Measurements from ENCODE around the gene PHACTR3.

Gene PHACTR3

GRCh38 chr20:59652381-59652780 is 48.0 kb downstream of the PHACTR3 start:
- no peak for DNase-seq

- DNase-seq: no peak
Measured at GRCh38 chr20:59656417-59656816, 52.1 kb downstream of the PHACTR3 start.

DNA sequence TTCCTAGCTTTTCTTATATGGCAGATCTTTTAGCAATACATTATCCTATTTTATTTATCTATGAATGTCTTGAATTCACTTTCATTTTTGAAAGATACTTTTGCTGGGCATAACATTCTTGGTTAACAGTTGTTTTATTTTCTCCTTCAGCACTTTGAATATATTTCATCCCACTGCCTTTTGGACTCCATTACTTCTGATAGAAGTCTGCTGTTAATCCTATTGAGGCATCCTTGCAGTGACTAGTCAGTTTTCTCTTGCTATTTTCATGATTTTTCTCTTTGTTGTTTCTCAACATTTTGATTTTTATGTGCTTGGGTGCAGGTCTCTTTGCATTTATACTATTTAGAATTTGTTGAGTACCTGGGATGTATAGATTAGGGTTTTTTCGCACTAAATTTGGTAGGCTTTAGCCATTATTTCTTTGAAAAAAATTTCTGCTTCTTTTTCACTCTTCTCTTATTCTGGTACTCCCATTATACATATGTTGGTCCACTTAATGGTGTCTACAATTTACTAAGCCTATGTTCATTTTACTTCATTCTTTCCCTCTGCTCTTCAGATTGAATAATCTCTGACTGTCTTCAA is 53.2 kb downstream of the PHACTR3 start:
- DNase-seq: no peak

- no peak for DNase-seq
Measured at GRCh38 chr20:59660471-59660870, 56.1 kb downstream of the PHACTR3 start.

GRCh38 chr20:59661153-59661552 is 56.8 kb downstream of the PHACTR3 start:
- DNase-seq: no peak

DNA sequence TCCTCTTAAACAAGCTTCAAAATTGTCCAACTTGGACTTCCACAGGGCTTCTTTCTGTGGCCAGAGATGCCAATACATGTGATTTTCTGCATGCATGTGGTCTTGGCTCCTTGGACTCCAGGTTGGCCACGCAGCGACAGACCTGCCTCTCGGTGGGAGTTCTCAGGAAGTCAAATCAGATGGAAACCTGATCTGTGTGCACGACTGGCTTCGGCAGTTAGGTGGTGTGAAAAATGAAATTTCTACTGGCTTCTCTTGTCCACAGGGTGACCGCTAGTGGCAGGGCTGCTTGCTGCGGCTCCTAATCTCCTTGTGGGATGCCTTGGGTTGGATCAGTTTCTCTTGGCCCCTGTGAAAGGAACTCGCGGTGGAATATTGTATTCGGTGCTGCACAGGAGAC is 57.3 kb downstream of the PHACTR3 start:
- no peak for DNase-seq

- no peak for DNase-seq
Measured at GRCh38 chr20:59662161-59662560, 57.8 kb downstream of the PHACTR3 start.

- DNase-seq: no peak
Measured at GRCh38 chr20:59662856-59663512, 58.6 kb downstream of the PHACTR3 start.

DNA sequence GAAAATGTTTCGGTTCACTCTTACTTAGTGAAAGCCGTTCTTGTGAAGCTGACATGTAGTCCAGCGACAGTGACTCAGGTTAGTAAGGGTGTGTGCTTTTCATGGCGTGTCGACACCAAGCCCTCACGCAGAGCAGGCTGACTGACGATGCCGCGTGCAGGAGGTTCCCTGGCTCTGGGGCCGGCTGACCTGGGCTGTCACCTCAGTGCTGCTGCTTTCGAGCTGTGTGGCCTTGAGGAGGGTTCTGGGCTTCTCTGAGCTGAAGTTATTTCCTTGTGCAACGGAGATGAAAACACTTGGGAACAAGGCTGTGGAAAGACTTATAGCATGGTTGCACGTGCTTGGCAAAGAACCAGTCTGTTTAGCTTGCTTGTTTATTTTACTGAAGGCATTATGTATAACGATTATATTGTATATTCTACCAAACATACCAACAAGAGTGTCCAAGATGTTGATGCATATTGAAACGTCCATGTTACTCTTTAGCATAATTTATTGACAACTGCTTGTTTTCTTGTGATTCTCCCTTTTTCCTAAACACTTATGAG is 59.2 kb downstream of the PHACTR3 start:
- DNase-seq: no peak

- no peak for DNase-seq
Measured at GRCh38 chr20:59664421-59664941, 60.1 kb downstream of the PHACTR3 start.

GRCh38 chr20:59665656-59666555 is 61.6 kb downstream of the PHACTR3 start:
- no peak for DNase-seq

DNA sequence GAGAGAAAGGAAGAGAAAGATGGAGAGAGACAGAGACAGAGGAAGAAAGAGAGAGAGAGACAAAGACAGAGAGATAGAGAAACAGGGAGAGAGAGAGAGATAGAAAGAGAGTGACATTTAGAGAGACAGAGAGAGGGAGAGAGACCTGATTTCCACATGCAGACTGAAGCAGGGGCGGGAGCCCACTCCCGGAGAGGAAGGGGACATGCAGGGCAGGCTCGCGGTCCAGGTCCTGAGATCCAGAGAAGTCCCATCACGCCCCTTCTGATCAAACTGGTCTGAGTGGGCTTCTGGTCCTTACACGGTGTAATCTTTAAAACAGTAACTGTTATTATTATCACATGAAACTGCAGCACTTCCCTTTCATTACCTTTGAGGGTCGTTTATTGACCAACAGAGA is 62.2 kb downstream of the PHACTR3 start:
- DNase-seq: no peak

DNA sequence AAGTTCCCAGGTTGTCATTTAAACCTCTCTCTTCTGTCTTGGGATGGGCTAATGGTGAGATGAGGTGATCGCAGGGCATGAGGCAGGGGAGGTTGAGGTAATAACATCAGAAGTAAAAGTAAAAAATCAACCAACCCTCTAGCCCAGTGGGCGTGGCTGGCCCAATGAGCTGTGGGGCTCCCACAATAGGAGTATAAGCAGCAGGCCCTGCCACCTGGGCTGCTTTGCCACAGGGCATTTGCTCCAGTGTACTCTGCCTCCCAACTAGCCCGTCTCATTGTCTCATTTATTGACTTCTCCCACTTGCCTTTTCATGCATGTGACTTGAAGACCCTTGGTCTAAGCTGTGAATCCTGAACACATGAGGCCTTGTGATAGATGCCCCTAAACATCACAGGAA is 62.8 kb downstream of the PHACTR3 start:
- no peak for DNase-seq

GRCh38 chr20:59667981-59668515 is 63.7 kb downstream of the PHACTR3 start:
- no peak for DNase-seq

- DNase-seq: no peak
Measured at GRCh38 chr20:59668926-59669850, 64.8 kb downstream of the PHACTR3 start.

DNA sequence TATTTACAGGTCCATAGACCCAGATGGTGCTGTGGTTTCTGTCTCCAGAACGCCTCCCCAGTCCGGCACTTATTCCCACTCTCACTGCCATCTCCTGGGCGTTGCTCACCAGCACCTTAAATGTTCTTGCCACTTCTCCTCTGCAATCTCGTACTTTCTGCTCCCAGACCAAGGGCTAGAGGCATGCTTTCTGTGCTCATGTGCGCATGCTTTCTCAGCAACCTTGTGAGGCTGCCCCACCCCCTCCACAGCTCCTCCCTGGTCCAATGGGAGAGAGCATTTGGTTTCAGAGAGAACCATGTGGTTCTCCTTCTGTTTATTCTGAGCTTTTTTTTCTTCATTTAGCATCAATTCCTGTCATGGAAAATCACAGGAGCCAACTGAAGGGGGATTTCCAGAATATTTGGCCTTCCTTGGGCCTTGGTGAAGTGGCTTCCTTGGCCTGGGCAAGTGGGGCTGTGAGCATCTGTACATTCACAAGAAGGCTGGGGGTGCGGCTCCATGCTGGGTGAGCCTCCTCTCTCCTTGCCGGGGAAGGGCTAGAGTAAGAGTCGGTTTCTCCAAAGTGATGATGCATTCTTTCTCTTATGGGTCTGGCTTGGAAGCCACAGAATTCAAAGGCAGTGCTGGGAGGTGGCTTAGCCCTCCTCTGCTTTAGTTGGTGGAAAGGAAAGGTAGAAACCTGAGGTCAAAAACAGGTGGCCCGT is 66.6 kb downstream of the PHACTR3 start:
- DNase-seq: no peak

DNA sequence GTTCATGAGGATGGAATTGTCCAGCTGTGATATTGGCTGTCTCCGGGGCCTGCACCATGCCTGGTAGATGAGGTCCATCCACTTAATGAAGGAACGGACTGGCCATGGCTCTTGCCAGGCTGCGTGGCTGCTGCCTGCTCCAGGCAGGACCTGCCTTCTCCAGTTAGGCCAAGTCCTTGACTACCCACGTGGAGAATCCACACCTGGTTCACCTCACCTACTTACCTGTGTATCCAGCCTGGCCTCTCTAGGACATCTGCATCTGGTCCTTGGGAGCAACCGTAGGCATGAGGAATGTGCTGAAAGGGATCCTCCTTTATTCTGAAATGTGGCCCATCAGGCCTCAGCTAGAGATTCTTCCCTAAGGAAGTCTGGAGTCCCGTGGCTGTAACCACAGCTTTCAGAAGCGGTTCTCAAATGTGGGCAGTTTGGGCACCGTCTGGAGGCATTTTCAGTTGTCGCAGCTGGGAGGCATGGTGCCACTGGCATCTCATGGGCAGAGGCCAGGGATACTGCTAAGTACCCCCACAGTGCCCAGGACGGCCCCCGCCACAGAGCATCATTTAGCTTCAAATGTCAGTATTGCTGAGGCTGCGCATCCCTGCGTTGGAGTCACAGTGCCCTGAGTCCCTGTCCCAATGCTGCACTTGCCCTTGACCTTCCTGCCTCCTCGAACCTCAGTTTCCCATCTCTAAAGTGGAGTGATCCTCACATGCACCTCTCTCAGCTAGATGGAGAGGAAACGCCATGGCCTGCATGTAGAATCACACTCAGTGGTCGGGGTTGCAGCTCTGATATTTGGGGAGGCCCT is 67.5 kb downstream of the PHACTR3 start:
- no peak for DNase-seq

- DNase-seq: no peak
Measured at GRCh38 chr20:59672576-59672975, 68.2 kb downstream of the PHACTR3 start.

DNA sequence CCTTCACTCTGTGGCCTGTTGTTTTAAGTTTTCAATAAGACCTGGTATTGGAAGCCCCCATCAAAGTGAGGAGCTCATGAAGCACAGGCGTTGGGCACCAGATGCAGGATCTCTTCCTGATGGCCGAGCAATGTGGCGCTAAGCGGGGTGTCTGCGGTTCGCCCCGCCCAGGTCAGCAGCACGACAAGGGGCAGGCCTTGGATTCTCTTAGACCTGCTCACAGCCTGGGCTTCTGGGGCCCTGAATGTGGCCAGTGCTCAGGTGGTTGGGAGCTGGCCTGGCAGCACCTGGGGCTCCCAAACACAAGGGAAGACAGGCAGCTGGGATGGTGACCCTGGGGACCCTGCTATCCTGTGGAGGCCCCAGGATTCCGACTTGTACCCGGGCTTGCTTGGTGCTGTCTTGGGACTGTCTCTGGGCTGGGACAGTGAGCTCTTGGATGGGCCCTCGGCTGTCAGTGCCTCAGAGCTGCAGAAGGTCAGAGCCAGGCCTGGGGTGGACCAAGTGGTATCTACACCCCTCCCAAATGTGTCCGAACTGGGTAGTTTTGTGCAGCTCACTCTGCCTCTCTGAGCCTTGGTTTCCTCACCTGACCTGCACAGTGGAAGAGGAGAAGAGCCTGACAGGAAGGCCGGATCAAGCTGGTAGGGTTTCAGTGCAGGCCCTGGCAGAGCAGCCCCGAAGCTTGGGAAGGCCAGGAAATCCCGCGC is 69.1 kb downstream of the PHACTR3 start:
- no peak for DNase-seq

DNA sequence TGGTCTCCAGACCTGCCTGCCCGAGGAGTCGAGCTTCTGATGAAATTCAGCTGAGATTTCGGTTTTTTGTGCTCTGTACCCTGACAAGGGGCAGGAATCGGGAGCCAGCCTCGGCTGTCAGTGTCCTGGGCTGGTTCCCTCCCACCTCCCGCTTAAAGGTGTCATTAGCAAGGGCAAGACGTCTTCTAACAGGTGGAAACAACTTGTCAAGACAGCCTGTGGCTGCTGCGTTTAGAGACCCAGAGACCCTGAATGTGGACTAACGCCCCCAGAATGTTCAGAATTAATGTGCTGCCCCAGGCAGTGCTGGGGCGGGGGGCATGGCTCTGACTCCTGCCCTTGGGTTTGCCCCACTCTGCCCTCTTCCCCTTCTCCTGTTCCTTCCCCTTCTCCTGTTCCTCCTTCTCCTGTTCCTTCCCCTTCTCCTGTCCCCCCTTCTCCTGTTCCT is 69.7 kb downstream of the PHACTR3 start:
- DNase-seq: no peak
